IMR-90 (cell line): Measurements from ENCODE around the gene CD80.

Source experiments
- FOS ChIP-seq: fragments of 150-350 bp; IDR thresholded peaks from 2 replicates; pipeline ENCODE4 v1.6.1; 2016; ENCODE audit warnings: low read depth, low read length
- POLR2A ChIP-seq: IDR thresholded peaks from 2 replicates; pipeline ENCODE4 v1.6.1; 2012; ENCODE audit warnings: mild to moderate bottlenecking, low read depth, low read length
- TF ChIP-seq, protein P1 (sequence below): conservative IDR thresholded peaks from 2 replicates; pipeline ENCODE4 v1.5.1; 2012; ENCODE audit warnings: mild to moderate bottlenecking, low read depth, low read length, improper control_type of control experiment

DNA sequence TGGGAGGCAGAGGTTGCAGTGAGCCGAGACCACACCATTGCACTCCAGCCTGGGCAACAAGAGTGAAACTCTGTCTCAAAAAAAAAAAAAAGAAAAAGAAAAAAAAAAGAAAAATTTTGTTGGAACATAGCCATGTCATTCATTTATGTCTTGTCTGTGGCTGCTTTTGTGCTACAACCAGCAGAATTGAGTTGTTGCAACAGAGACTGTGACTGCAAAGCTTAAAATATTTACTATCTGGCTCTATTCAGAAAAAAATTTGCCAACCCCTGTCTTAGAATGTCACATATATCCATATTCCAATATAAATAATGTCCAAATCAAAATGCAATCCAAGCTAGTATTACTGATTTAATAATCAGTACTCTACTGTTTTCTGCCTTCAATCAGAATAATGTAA lies 25.1 kb downstream of the CD80 start:
- TF ChIP-seq, protein P1, sequence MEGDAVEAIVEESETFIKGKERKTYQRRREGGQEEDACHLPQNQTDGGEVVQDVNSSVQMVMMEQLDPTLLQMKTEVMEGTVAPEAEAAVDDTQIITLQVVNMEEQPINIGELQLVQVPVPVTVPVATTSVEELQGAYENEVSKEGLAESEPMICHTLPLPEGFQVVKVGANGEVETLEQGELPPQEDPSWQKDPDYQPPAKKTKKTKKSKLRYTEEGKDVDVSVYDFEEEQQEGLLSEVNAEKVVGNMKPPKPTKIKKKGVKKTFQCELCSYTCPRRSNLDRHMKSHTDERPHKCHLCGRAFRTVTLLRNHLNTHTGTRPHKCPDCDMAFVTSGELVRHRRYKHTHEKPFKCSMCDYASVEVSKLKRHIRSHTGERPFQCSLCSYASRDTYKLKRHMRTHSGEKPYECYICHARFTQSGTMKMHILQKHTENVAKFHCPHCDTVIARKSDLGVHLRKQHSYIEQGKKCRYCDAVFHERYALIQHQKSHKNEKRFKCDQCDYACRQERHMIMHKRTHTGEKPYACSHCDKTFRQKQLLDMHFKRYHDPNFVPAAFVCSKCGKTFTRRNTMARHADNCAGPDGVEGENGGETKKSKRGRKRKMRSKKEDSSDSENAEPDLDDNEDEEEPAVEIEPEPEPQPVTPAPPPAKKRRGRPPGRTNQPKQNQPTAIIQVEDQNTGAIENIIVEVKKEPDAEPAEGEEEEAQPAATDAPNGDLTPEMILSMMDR = no peak
- TF ChIP-seq FOS = no peak
- no peak for TF ChIP-seq POLR2A
